ENCODE measurements around the gene UFD1.

Gene UFD1

DNA sequence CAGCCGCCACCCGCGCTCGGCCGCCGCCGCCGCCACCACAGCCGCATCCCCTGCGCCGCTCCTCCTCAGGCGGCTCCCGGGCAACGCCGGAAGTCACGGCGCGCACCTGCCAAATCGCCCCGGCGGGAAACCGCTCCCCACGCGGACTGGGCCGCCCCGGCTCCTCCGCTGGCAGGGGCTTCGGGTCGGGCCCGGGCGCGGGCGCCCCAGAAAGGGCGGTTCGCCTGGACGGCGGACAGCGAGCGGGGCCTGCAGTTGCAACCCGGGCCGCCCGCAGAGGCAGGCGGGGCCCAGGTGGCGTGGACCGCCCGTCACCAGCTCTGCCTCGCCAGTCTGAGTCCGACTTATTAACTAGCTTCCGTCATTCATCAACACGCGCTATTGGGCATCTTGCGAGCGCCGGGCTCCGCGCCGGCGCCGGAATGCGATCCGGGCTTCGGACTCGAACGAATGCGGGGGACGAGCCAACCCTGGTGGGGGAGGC is 47.3 kb downstream of the UFD1 start, which contains the start of gene HIRA:
Gene HIRA, minus strand, starts transcription at position 85 of the 484 bp plus-strand sequence. CDS start 257 bp downstream, outside the sequence.
- TF ChIP-seq, protein P1, sequence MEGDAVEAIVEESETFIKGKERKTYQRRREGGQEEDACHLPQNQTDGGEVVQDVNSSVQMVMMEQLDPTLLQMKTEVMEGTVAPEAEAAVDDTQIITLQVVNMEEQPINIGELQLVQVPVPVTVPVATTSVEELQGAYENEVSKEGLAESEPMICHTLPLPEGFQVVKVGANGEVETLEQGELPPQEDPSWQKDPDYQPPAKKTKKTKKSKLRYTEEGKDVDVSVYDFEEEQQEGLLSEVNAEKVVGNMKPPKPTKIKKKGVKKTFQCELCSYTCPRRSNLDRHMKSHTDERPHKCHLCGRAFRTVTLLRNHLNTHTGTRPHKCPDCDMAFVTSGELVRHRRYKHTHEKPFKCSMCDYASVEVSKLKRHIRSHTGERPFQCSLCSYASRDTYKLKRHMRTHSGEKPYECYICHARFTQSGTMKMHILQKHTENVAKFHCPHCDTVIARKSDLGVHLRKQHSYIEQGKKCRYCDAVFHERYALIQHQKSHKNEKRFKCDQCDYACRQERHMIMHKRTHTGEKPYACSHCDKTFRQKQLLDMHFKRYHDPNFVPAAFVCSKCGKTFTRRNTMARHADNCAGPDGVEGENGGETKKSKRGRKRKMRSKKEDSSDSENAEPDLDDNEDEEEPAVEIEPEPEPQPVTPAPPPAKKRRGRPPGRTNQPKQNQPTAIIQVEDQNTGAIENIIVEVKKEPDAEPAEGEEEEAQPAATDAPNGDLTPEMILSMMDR (IDR thresholded peaks at IDR 0.05; ENCODE audit: low read depth, low read length) = no peak
- H3K4me3 ChIP-seq (ENCODE audit: low read depth, low read length) = peak within 1 kb of the TSS; percentile 99
- H3K27me3 ChIP-seq = no peaks in the 10 kb centered on the region
- H3K36me3 ChIP-seq = peaks cover 23% of the 10 kb centered on the region
- 0 out of 2 replicates have a peak, but pooled peaks cover 4% of the 10 kb centered on the region for H3K4me1 ChIP-seq
- no peaks in the 10 kb centered on the region for H3K9me3 ChIP-seq
- peak; percentile 86 for DNase-seq

DNA sequence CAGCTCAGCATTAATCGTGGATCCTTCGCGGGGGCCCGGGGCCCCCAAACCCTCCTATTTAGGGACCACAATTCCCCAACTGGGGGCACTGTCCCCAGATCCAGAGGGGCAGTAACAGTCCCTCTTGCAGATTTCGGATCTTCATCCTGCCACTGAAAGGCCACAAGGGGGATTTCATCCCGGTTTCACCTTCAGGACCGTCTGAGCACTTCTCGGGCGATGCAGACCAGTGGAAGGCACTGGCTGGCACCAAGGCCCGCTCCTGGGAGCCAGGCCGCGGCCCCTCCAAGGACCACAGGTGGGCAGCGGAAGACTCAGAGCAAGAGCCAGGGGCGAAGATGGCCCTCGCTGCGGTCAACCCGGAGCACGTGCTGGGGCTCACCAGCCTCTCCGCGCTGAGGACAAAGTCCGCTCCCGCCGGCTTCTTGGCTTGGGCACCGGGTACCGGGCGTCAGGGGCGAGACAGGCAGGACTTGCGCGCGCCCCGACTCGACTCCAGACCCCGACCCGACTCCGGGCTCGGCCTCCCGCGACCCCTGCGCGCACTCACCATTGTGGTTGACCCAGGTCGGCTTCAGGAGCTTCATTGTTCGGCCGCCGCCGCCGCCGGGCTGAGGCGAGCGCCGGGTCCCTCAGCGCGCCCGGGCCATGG is 48.0 kb downstream of the UFD1 start:
- Histone ChIP-seq H3K4me1 (0 out of 2 replicates have a peak, but pooled peaks cover 4% of the 10 kb centered on the region), H3K27me3 (no peaks in the 10 kb centered on the region), H3K9me3 (no peaks in the 10 kb centered on the region), H3K36me3 (peaks cover 20% of the 10 kb centered on the region), H3K4me3 (ENCODE audit: low read depth, low read length) (peak overlapping the region; percentile 99)
- peak; percentile 30 for DNase-seq
- TF ChIP-seq, protein P1 (IDR thresholded peaks at IDR 0.05; ENCODE audit: low read depth, low read length) = peak; percentile 34

DNA sequence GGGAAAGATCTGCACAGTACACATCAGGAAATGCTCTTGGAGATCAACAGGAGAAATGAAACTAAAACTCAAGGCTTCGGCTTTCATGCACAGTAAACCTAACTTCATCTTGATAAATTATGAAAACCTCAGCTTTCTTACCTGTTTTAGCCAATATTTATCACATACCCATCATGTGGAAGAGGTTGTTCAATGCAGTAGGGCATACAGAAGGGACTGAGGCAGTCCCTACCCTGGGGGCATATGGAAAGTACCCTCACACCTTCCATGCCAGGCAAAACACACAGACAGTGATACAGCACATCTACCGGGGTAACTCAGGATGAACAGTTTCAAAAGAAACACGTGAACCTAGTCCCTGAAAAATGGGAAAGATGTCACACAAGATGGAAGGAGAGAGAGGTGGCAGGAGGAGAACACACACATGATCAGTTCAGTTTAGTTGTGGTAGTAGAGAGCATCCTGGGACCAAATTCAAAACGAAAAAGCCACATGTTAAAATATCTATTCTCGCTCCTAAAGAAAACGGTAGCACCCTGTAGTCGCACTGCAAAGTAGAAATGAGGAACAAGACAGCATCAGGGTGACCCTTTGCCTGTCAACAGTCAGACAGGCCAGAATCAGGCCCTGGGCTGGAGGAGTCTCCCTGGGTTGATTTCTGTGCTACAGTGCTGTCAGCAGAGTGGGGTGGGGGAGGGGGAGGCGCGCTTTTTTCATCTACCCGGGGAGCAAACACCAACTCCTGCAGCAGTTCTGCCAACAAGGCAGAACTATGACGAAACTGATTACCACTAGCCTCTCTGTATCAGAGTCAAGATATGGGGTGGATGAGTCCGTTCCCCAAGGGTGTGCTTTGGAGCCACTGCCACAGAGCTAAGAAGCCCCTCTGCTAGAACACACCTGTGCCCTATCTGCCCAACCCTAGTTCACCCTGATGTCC is 48.8 kb downstream of the UFD1 start:
- Histone ChIP-seq H3K36me3 (peaks cover 16% of the 10 kb centered on the region), H3K9me3 (no peaks in the 10 kb centered on the region), H3K4me3 (ENCODE audit: low read depth, low read length) (peak overlapping the region; percentile 99), H3K4me1 (0 out of 2 replicates have a peak, but pooled peaks cover 4% of the 10 kb centered on the region), H3K27me3 (no peaks in the 10 kb centered on the region)
- DNase-seq = peak; percentile 53
- TF ChIP-seq, protein P1 (IDR thresholded peaks at IDR 0.05; ENCODE audit: low read depth, low read length) = no peak

DNA sequence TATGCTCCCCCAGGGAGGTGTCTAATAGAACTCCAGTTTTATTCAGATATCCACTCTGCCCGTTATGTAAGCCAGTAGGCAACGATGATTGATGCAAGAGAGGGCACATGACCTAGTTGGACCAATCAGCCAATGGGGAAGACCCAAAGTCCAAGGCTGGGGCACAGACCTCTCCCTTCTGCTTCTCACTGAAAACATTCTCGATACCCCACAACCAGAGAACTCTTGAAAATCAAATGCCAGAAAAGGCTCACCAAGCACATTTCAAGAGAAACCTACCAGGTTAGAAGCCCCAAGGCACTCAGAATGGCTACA is 54.9 kb downstream of the UFD1 start:
- TF ChIP-seq, protein P1 (IDR thresholded peaks at IDR 0.05; ENCODE audit: low read depth, low read length) = no peak
- no peaks in the 10 kb centered on the region for H3K9me3 ChIP-seq
- H3K27me3 ChIP-seq = no peaks in the 10 kb centered on the region
- no peak overlapping the region for H3K4me3 ChIP-seq (ENCODE audit: low read depth, low read length)
- DNase-seq = no peak
- H3K4me1 ChIP-seq = no peaks in the 10 kb centered on the region
- peaks cover 18% of the 10 kb centered on the region for H3K36me3 ChIP-seq

DNA sequence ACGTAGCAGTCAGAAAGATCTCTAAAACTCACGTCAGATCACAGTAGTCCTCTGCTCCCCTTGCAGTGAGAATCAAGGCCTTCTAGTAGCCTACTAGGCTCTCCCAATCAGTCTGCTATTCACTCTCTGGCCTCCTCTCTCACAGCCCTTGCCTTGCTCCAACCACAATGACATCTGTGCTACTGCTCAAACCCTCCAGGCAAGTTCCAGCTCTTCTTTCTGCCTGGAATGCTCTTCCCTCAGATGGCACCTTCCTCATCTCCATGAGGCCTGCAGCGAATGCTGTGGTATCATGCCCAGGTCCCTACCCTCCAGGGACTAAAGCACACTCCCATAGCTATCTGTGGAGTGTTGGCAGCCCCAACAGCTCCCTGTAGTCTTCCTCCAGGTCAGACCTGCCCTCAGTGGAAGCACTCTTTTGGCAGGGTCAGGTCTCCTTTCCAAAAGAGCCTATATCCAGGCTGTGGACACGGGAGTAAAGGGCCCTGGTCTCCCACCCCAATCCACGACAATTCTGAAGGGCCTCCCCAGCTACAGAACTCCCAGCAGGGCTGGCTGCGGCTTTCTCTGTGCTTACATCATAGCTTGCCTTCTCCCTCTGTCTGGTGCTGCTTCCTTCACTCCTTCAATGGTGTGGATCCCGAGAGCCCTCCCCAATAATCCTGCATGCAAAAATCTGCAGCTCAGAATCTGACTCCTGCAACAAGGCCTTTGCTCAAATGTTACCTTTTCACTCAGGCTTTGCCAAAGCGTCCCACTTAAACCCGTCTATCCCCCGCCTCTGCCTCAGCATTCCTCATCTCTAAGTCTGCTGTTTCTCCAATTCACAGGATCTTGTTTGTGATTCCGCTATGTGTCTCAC is 56.3 kb downstream of the UFD1 start:
- Histone ChIP-seq H3K36me3 (peaks cover 14% of the 10 kb centered on the region), H3K27me3 (no peaks in the 10 kb centered on the region), H3K4me1 (no peaks in the 10 kb centered on the region), H3K4me3 (ENCODE audit: low read depth, low read length) (no peak overlapping the region), H3K9me3 (no peaks in the 10 kb centered on the region)
- no peak for DNase-seq
- TF ChIP-seq, protein P1 (IDR thresholded peaks at IDR 0.05; ENCODE audit: low read depth, low read length) = no peak
